ENCODE results near the gene EXOC8.

EXOC8 gene

DNA sequence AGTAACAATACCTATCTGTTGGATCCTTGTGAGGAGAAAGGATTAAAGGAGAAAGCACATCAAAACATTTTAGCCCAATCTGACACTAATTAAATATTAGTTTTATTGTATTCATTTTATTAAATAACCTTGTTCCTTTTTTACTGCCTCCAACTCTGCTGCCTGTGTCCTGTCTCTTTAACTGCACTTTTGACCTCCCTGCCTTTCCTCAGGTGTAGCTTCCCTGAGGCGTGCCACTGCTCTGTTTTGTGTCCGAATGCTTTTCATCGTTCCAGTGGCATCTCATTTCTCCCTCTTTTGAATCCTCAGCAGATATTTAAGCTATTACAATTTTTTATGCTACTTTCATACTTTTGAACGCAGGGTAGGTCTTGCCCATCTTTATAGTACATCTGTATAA is 10.8 kb upstream of the EXOC8 start:
- Histone ChIP-seq H2AFZ (ENCODE audit: low read length) (no peak overlapping the region), H3F3A (ENCODE audit: insufficient read depth, low read length) (no peaks in the 10 kb centered on the region), H3K9me3 (ENCODE audit: low read length) (no peaks in the 10 kb centered on the region), H3K4me1 (ENCODE audit: insufficient read depth, low read length, severe bottlenecking) (no peaks in the 10 kb centered on the region), H3K9me2 (ENCODE audit: low read depth, low read length) (no peaks in the 10 kb centered on the region), H4K20me1 (ENCODE audit: insufficient read depth, low read length) (no peaks in the 10 kb centered on the region), H3K27ac (ENCODE audit: low read depth, low read length, poor library complexity, severe bottlenecking) (no peak overlapping the region), H3K9ac (ENCODE audit: low read length) (no peak overlapping the region), H3K79me2 (ENCODE audit: insufficient read depth, low read length) (no peaks in the 10 kb centered on the region), H3K4me2 (ENCODE audit: low read length) (no peak overlapping the region), H3K36me3 (ENCODE audit: insufficient read depth, low read length) (peaks cover 87% of the 10 kb centered on the region), H3K27me3 (ENCODE audit: insufficient read depth, low read length) (no peaks in the 10 kb centered on the region), H3K4me3 (ENCODE audit: low read depth, low read length, poor library complexity, severe bottlenecking) (no peak overlapping the region)
- TF ChIP-seq EZH2 (IDR thresholded peaks at IDR 0.05; ENCODE audit: borderline replicate concordance, low read length) (no peak), CTCF (IDR thresholded peaks at IDR 0.05; ENCODE audit: low read length) (no peak)

DNA sequence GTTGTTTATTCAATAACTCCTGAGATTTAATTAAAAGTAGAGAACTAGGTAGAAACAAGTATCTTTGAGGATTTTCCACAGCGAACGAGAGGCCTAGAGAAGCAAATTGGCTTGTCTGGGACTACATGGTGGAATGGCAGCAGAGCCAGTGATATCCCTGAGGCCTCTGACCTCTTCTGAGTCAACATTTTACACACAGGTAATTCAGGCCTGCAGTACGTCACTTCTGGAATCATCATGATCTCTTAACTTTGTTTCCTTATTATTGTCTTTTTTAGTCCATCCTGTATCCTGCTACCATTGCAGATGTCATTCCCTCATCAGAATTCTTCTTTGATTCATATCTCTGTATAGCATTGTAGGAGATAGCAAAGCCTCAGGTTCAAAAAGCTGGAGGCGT is 10.3 kb upstream of the EXOC8 start:
- no peaks in the 10 kb centered on the region for H4K20me1 ChIP-seq (ENCODE audit: insufficient read depth, low read length)
- no peak overlapping the region for H2AFZ ChIP-seq (ENCODE audit: low read length)
- H3K79me2 ChIP-seq (ENCODE audit: insufficient read depth, low read length), result no peaks in the 10 kb centered on the region
- H3K9me2 ChIP-seq (ENCODE audit: low read depth, low read length), result no peaks in the 10 kb centered on the region
- H3K36me3 ChIP-seq (ENCODE audit: insufficient read depth, low read length), result peaks cover 86% of the 10 kb centered on the region
- no peaks in the 10 kb centered on the region for H3K4me1 ChIP-seq (ENCODE audit: insufficient read depth, low read length, severe bottlenecking)
- H3K27me3 ChIP-seq (ENCODE audit: insufficient read depth, low read length), result no peaks in the 10 kb centered on the region
- H3K4me3 ChIP-seq (ENCODE audit: low read depth, low read length, poor library complexity, severe bottlenecking), result no peak overlapping the region
- no peak overlapping the region for H3K27ac ChIP-seq (ENCODE audit: low read depth, low read length, poor library complexity, severe bottlenecking)
- no peaks in the 10 kb centered on the region for H3F3A ChIP-seq (ENCODE audit: insufficient read depth, low read length)
- TF ChIP-seq CTCF (IDR thresholded peaks at IDR 0.05; ENCODE audit: low read length), result no peak
- no peak for TF ChIP-seq EZH2 (IDR thresholded peaks at IDR 0.05; ENCODE audit: borderline replicate concordance, low read length)
- no peak overlapping the region for H3K9ac ChIP-seq (ENCODE audit: low read length)
- no peak overlapping the region for H3K4me2 ChIP-seq (ENCODE audit: low read length)
- no peaks in the 10 kb centered on the region for H3K9me3 ChIP-seq (ENCODE audit: low read length)

DNA sequence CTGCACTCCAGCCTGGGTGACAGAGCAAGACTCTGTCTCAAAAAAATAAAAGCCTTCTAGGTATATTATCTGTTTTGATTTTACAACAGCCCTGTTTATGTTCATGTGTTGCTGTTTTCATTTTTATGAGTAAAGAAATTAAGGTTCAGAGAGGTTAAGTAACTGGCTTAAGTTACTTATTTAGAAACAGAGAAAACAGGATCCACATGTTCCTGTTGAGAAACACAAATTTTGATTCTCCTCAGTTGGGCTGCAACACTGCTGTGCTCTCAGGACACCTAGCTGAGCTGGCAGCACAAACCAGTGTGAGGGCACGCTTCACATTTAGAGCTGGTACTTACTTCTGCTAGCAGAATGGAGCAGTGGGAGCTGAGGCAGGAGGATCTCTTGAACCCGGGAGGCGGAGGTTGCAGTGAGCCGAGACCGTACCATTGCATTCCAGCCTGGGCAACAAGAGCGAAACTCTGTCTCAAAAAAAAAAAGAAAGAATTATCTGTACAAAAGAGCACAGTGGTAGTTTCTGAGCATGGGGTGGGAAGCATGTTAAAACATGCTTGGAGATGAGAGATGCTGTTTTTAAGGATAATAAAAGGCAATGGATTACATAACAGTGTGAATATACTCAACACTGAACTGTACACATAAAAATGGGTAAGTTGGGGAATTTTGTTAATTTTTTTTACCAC is 2.8 kb upstream of the EXOC8 start:
- Histone ChIP-seq H3K9me3 (ENCODE audit: low read length) (no peaks in the 10 kb centered on the region), H4K20me1 (ENCODE audit: insufficient read depth, low read length) (no peaks in the 10 kb centered on the region), H3K4me1 (ENCODE audit: insufficient read depth, low read length, severe bottlenecking) (peaks cover 25% of the 10 kb centered on the region), H3K9me2 (ENCODE audit: low read depth, low read length) (no peaks in the 10 kb centered on the region), H3K79me2 (ENCODE audit: insufficient read depth, low read length) (peaks cover 35% of the 10 kb centered on the region), H3K9ac (ENCODE audit: low read length) (no peak overlapping the region), H3K36me3 (ENCODE audit: insufficient read depth, low read length) (peaks cover 42% of the 10 kb centered on the region), H3K4me3 (ENCODE audit: low read depth, low read length, poor library complexity, severe bottlenecking) (no peak overlapping the region), H3K27ac (ENCODE audit: low read depth, low read length, poor library complexity, severe bottlenecking) (no peak overlapping the region), H3K4me2 (ENCODE audit: low read length) (no peak overlapping the region), H3K27me3 (ENCODE audit: insufficient read depth, low read length) (no peaks in the 10 kb centered on the region), H3F3A (ENCODE audit: insufficient read depth, low read length) (no peaks in the 10 kb centered on the region), H2AFZ (ENCODE audit: low read length) (no peak overlapping the region)
- TF ChIP-seq CTCF (IDR thresholded peaks at IDR 0.05; ENCODE audit: low read length), result no peak
- no peak for TF ChIP-seq EZH2 (IDR thresholded peaks at IDR 0.05; ENCODE audit: borderline replicate concordance, low read length)
